NB4 (cell line): ENCODE results near the gene OPCML.

ENCODE experiments used
- CTCF ChIP-seq: IDR thresholded peaks from one replicate; pipeline ENCODE4 v1.5.1; 2012; ENCODE audit warnings: low read depth, low read length
- MAX ChIP-seq: IDR thresholded peaks from 2 replicates; pipeline ENCODE4 v1.6.1; 2011; ENCODE audit warnings: low read depth, low read length
- POLR2A ChIP-seq: IDR thresholded peaks from 2 replicates; pipeline ENCODE4 v1.6.1; 2011; ENCODE audit warnings: mild to moderate bottlenecking; ENCODE audit not compliant: insufficient read length; ENCODE audit errors: extremely low read depth

GRCh38 chr11:132639403-132639802 is 892.9 kb downstream of the OPCML start:
- no peak for TF ChIP-seq CTCF
- no peak for TF ChIP-seq POLR2A
- TF ChIP-seq MAX = no peak
